OCI-LY3 (cell line): ENCODE measurements around the gene C1QTNF4.

Experiments used
- CTCF ChIP-seq: fragments of 200-600, 300-600 bp; sonication (generic); IDR thresholded peaks from 2 replicates; pipeline ENCODE4 v1.5.1; 2014; ENCODE audit warnings: antibody characterized with exemption, low read length, low read depth
- EZH2phosphoT487 ChIP-seq: fragments of 200-600 bp; shearing (Covaris generic); IDR thresholded peaks from 2 replicates; pipeline ENCODE4 v1.6.1; 2018; ENCODE audit warnings: antibody characterized with exemption, mixed run types, low read depth

- TF ChIP-seq CTCF (no peak), EZH2phosphoT487 (no peak)
These were observed 33.8 kb upstream of the C1QTNF4 start for GRCh38 chr11:47628026-47628425.
